GM23338 (cell line): Measurements from ENCODE around the gene RAB9B.

Experiments
- CTCF ChIP-seq, 2 experiments: fragments of 200-600 bp in 1 of 2; sonication (generic) in 1 of 2; conservative IDR thresholded peaks; 2 replicates each; pipeline versions ENCODE4 v1.5.1 to v1.6.1; 2016 to 2017; ENCODE audit warnings: antibody characterized with exemption in 2 of 2, low read depth in 2 of 2, mild to moderate bottlenecking in 2 of 2, moderate library complexity in 1 of 2
- EZH2 ChIP-seq: fragments of 200-600 bp; sonication (generic); IDR thresholded peaks from one replicate; pipeline ENCODE4 v1.8.0; 2017; ENCODE audit warnings: antibody characterized with exemption, mild to moderate bottlenecking, low read depth; ENCODE audit not compliant: unreplicated experiment
- EZH2phosphoT487 ChIP-seq: fragments of 200-600 bp; sonication (generic); IDR thresholded peaks from one replicate; pipeline ENCODE4 v1.8.1; 2018; ENCODE audit warnings: antibody characterized with exemption; ENCODE audit not compliant: unreplicated experiment
- POLR2AphosphoS5 ChIP-seq: IDR thresholded peaks from 2 replicates; pipeline ENCODE4 v1.6.1; 2016; ENCODE audit warnings: antibody characterized with exemption, low read depth

- TF ChIP-seq POLR2AphosphoS5 (no peak), CTCF (conservative IDR thresholded peaks at IDR 0.05; ENCODE audit: low read depth in 2 of 2) (no peak), EZH2phosphoT487 (no peak), EZH2 (no peak)
These were observed 45.5 kb upstream of the RAB9B start for GRCh38 chrX:103877571-103877970.
